CMK (cell line): Measurements from ENCODE around the gene ANKRD29.
"Not testable (repeated sequence)": the region's sequence is repeated elsewhere in the genome, so short reads cannot be mapped to it uniquely, and the experiment has no call there.

Experiments used
- DNase-seq: peaks from one replicate; pipeline ENCODE4 v3.0.0-alpha.2; 2010; ENCODE audit warnings: low read depth

Gene ANKRD29

GRCh38 chr18:23557511-23557910, 105.2 kb downstream of the ANKRD29 start:
- not testable (repeated sequence) for DNase-seq

DNA sequence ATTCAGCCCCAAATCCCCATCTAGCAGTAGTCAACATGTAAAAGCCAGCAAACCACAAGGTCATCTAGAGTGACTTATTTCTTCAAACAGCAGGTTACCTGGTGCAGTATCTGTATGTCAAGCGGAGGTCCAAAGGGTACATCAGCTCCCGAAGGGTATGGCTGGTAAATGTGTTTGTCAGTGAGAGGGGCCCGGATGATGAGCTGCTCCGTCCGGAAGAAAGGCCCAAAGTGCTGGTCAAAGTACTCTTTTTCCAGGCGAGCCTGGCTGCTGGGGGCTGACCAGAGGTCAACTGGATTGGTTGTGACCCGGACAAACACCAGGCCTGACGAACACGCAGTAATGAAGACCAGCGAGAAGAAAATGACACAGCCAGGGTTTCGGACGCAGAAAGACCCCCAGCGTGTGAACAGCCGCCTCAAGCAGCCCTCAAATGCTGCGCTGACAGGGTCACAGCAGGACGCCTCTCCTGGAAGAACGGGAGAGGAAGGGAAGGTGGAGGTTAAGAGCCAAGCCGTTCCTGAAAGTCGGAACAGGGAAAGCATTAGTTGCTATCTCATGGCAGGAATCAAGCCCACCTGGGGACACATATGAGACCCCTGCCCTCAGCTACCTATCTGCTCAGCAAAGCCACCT, 106.4 kb downstream of the ANKRD29 start:
- no peak for DNase-seq

- DNase-seq = no peak
These were observed 108.8 kb downstream of the ANKRD29 start for GRCh38 chr18:23553887-23554286.

DNA sequence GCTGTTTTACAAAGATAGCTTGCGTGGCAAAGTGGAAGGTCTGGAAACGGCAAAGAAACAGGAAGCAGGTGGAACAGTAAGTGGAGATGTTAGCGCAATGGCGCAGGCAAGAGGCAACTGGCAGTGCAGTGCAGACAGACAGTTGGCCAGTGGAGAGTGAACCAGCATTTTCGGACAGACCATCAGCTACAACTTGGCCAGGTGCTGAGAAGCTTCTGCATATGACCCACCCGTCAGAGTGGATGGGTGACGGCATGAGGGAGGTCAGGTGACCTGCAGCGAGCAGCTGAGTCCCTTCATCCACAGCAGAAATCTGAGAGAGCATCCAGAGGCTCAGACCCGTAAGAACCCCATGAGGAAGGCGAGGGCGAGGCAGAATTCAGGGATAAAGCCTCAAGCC, 110.2 kb downstream of the ANKRD29 start:
- no peak for DNase-seq

- no peak for DNase-seq
These were observed 110.7 kb downstream of the ANKRD29 start for GRCh38 chr18:23551978-23552377.

- DNase-seq = no peak
These were observed 111.8 kb downstream of the ANKRD29 start for GRCh38 chr18:23550898-23551297.
